Keratinocyte (primary cell): Measurements from ENCODE around the gene ZC3H12C. TPM values are rescaled to one million over a fixed set of nuclear protein-coding genes. Genes with fewer than 3 reads are reported as not detected.

Experiments
- DNase-seq: peaks from one replicate; pipeline ENCODE4 v3.0.0-alpha.2; 2011; ENCODE audit warnings: low read depth, missing footprints, low spot score
- FAIRE-seq: peaks from 2 replicates; lab custom pipeline; 2011; peaks lifted over from hg19 to GRCh38; lab: Jason Lieb, UNC
- H2AFZ ChIP-seq: 2 replicates; pipeline ENCODE4 v1.6.0; 2012; ENCODE audit warnings: low read length, control low read depth, inconsistent platforms; ENCODE audit not compliant: control insufficient read depth
- H3K27ac ChIP-seq: 2 replicates; pipeline ENCODE4 v1.5.1; 2011; ENCODE audit warnings: low read length; ENCODE audit not compliant: control insufficient read depth, insufficient read depth
- H3K27me3 ChIP-seq: 3 replicates; pipeline ENCODE4 v1.6.0; 2011; ENCODE audit warnings: low read length; ENCODE audit not compliant: control insufficient read depth, insufficient read depth; ENCODE audit errors: extremely low read depth
- H3K36me3 ChIP-seq, 2 experiments: 2 replicates in 1 of 2; 3 replicates in 1 of 2; pipeline ENCODE4 v1.5.1; 2011; ENCODE audit warnings: low read length in 2 of 2, mild to moderate bottlenecking in 1 of 2; ENCODE audit not compliant: control insufficient read depth in 2 of 2, insufficient read depth in 2 of 2; ENCODE audit errors: extremely low read depth in 1 of 2
- H3K4me1 ChIP-seq: 3 replicates; pipeline ENCODE4 v1.5.1; 2011; ENCODE audit warnings: low read length; ENCODE audit not compliant: control insufficient read depth, insufficient read depth; ENCODE audit errors: extremely low read depth
- H3K4me2 ChIP-seq: 3 replicates; pipeline ENCODE4 v1.6.0; 2011; ENCODE audit warnings: low read depth, low read length; ENCODE audit not compliant: control insufficient read depth, insufficient read depth; ENCODE audit errors: extremely low read depth
- H3K4me3 ChIP-seq, 3 experiments: fragments of 200-600 bp in 1 of 3; sonication (generic) in 1 of 3; 2 replicates in 2 of 3; 3 replicates in 1 of 3; pipeline ENCODE4 v1.5.1; 2011 to 2016; ENCODE audit warnings: low read length in 3 of 3, mild to moderate bottlenecking in 3 of 3, control low read depth in 2 of 3, inconsistent platforms in 1 of 3, low read depth in 1 of 3, mixed read lengths in 1 of 3, mixed run types in 1 of 3, moderate library complexity in 1 of 3; ENCODE audit not compliant: control insufficient read depth in 2 of 3, insufficient read depth in 2 of 3; ENCODE audit errors: extremely low read depth in 1 of 3
- H3K79me2 ChIP-seq: 2 replicates; pipeline ENCODE4 v1.6.0; 2012; ENCODE audit warnings: low read length; ENCODE audit not compliant: control insufficient read depth, insufficient read depth
- H3K9ac ChIP-seq: 3 replicates; pipeline ENCODE4 v1.6.0; 2011; ENCODE audit warnings: low read length; ENCODE audit not compliant: control insufficient read depth, insufficient read depth; ENCODE audit errors: extremely low read depth
- H3K9me1 ChIP-seq: 3 replicates; pipeline ENCODE4 v1.6.0; 2011; ENCODE audit warnings: low read length; ENCODE audit not compliant: control insufficient read depth, insufficient read depth; ENCODE audit errors: extremely low read depth
- H3K9me3 ChIP-seq: 2 replicates; pipeline ENCODE4 v1.5.1; 2012; ENCODE audit warnings: low read depth, low read length; ENCODE audit not compliant: control insufficient read depth
- H4K20me1 ChIP-seq: 3 replicates; pipeline ENCODE4 v1.6.0; 2011; ENCODE audit warnings: low read length; ENCODE audit not compliant: control insufficient read depth, insufficient read depth; ENCODE audit errors: extremely low read depth
- EZH2 ChIP-seq: IDR thresholded peaks from one replicate; pipeline ENCODE4 v1.6.1; 2012; ENCODE audit warnings: inconsistent platforms, mild to moderate bottlenecking, low read length, moderate library complexity
- dilution Hi-C: fragments of 300-500 bp; cut with MboI; formaldehyde crosslinking; loops from one replicate; pipeline ENCODE4 v1.7.0; 2020; ENCODE audit warnings: low sequenced_read_pairs; ENCODE audit not compliant: extremely low pct_ligation_motif_present
- polyA plus RNA-seq, 5 experiments: library from polyadenylated mRNA; depleted of rRNA in 3 of 5; stranded (reverse) in 3 of 5; stranded (forward) in 1 of 5; unstranded in 1 of 5; fragments of >200 nt; gene quantifications; 1 replicate in 1 of 5; 2 replicates in 3 of 5; 3 replicates in 1 of 5; pipeline versions ENCODE4 v1.2.1 to v1.2.3, GENCODE V29; 2011 to 2012; ENCODE audit warnings: missing spikeins in 2 of 5, low read depth in 1 of 5, low replicate concordance in 1 of 5
- TF ChIP-seq, protein P1 (sequence below), 3 experiments: IDR thresholded peaks in 1 of 3; conservative IDR thresholded peaks in 1 of 3; optimal IDR thresholded peaks in 1 of 3; 2 replicates in 2 of 3; 3 replicates in 1 of 3; pipeline versions ENCODE3 to v1.5.1; 2011; ENCODE audit warnings: low read length in 3 of 3, mild to moderate bottlenecking in 3 of 3, moderate library complexity in 2 of 3, control low read depth in 1 of 3, inconsistent platforms in 1 of 3; ENCODE audit not compliant: insufficient read depth in 2 of 3; ENCODE audit errors: extremely low read depth in 1 of 3

Gene ZC3H12C
- polyA plus RNA-seq, 1 donor (not counting 4 experiments of a cell fraction or from before 2014, with no cell fraction given) = 13.9 TPM

DNA sequence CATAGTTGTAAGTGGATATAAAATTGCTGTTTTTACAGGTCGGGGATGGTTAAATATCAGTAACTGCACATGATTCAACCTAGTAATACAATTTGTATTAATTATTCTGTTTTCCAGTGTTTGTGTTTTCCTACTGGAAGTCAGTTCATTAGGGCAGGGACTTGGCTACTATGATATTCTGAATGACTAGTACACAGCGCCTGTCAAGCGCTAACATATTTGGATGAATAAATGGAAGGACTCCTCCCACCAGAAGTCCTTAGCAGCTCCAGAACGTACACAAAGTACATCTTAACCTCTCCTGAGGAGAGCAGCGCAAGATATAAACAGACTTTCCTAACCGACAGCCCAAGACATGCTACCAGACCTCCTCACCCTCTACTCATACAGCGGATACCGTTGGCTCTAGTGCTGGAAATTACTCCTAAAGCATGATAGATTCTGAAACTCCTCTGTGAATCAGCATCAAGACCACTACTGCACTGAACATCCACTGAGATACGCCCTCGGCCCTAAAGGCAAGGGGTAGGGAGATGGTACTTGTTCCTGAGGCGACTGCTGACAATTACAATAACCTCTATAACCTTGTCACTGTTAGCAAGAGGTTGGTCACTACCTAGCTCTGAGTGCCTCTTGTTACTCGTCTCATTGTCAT lies 124.2 kb downstream of the ZC3H12C start:
- Histone ChIP-seq H3K9me1 (no peaks in the 10 kb centered on the region), H3K4me2 (no peak overlapping the region), H3K4me1 (no peaks in the 10 kb centered on the region), H3K9ac (no peak overlapping the region), H3K27ac (no peak overlapping the region), H3K4me3 (no peak overlapping the region), H3K36me3 (no peaks in the 10 kb centered on the region), H4K20me1 (no peaks in the 10 kb centered on the region), H3K9me3 (no peaks in the 10 kb centered on the region), H3K79me2 (no peaks in the 10 kb centered on the region), H3K27me3 (no peaks in the 10 kb centered on the region), H2AFZ (no peak overlapping the region)
- DNase-seq (no peak), FAIRE-seq (no peak)
- TF ChIP-seq, protein P1, sequence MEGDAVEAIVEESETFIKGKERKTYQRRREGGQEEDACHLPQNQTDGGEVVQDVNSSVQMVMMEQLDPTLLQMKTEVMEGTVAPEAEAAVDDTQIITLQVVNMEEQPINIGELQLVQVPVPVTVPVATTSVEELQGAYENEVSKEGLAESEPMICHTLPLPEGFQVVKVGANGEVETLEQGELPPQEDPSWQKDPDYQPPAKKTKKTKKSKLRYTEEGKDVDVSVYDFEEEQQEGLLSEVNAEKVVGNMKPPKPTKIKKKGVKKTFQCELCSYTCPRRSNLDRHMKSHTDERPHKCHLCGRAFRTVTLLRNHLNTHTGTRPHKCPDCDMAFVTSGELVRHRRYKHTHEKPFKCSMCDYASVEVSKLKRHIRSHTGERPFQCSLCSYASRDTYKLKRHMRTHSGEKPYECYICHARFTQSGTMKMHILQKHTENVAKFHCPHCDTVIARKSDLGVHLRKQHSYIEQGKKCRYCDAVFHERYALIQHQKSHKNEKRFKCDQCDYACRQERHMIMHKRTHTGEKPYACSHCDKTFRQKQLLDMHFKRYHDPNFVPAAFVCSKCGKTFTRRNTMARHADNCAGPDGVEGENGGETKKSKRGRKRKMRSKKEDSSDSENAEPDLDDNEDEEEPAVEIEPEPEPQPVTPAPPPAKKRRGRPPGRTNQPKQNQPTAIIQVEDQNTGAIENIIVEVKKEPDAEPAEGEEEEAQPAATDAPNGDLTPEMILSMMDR (optimal IDR thresholded peaks at IDR 0.05 in 1 of 3, IDR thresholded peaks at IDR 0.05 in 1 of 3, conservative IDR thresholded peaks at IDR 0.05 in 1 of 3; ENCODE audit: extremely low read depth in 1 of 3, insufficient read depth in 2 of 3, low read length in 3 of 3) = no peak
- no peak for TF ChIP-seq EZH2
- dilution Hi-C loops = no loop called here

DNA sequence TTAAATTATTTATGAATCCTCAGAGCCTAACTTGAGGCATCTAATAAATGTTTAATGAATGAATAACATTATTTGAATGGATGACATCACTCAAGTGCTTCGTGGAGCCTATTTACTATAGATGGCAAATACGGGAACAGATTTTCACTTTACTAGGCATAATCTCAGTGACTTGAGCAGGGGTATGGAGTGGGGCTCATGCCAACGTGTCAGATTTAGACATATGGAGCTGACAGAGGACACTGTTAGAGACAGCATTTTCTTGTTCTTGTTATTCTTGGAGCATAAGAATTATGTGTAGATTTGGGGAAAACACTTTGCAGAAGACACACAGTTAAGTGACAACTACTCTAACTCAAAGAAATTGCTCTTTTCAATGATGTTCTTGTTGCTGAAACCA lies 124.7 kb downstream of the ZC3H12C start:
- no peaks in the 10 kb centered on the region for H3K79me2 ChIP-seq
- no peaks in the 10 kb centered on the region for H4K20me1 ChIP-seq
- no peak overlapping the region for H2AFZ ChIP-seq
- H3K9me3 ChIP-seq = no peaks in the 10 kb centered on the region
- H3K4me2 ChIP-seq = no peak overlapping the region
- H3K4me1 ChIP-seq = no peaks in the 10 kb centered on the region
- no peak overlapping the region for H3K9ac ChIP-seq
- TF ChIP-seq EZH2 = no peak
- DNase-seq (no peak), FAIRE-seq (no peak)
- H3K36me3 ChIP-seq = no peaks in the 10 kb centered on the region
- dilution Hi-C loops = no loop called here
- H3K27me3 ChIP-seq = no peaks in the 10 kb centered on the region
- H3K27ac ChIP-seq = no peak overlapping the region
- no peaks in the 10 kb centered on the region for H3K9me1 ChIP-seq
- H3K4me3 ChIP-seq = no peak overlapping the region
